ENCODE results near the gene SYT17. TPM values are rescaled to one million over a fixed set of nuclear protein-coding genes. Genes with fewer than 3 reads are reported as not detected.

SYT17 gene
- total and polyA plus RNA-seq, 10 of the 15 experiments (the other 5 are each of a cell fraction or from before 2014, with no cell fraction given), result 3.7 to 12.3 (median 5.0) TPM

- H3K9ac ChIP-seq (ENCODE audit: control insufficient read depth, insufficient read depth, low read length), result no peak overlapping the region
- CTCF ChIA-PET, result interaction anchor here (1.7 kb wide), 1 partner anchor 14 kb away, joined by 5 read pairs; no protein-coding TSS in a partner anchor
- TF ChIP-seq JUNB (IDR thresholded peaks at IDR 0.05) (no peak), HDAC6 (IDR thresholded peaks at IDR 0.05; ENCODE audit: unreplicated experiment) (no peak), CBX3 (IDR thresholded peaks at IDR 0.05; ENCODE audit: borderline replicate concordance, low read depth) (no peak), KLF5 (IDR thresholded peaks at IDR 0.05; ENCODE audit: partially characterized antibody) (no peak), NR2F1 (conservative IDR thresholded peaks at IDR 0.05) (no peak), ZNF384 (IDR thresholded peaks at IDR 0.05; ENCODE audit: borderline replicate concordance, low read depth, low read length) (no peak), IRF5 (IDR thresholded peaks at IDR 0.05; ENCODE audit: borderline replicate concordance) (no peak), CREM (IDR thresholded peaks at IDR 0.05; ENCODE audit: low read depth) (no peak), SUPT20H (IDR thresholded peaks at IDR 0.05; ENCODE audit: borderline replicate concordance, control insufficient read depth, low read depth, low read length) (no peak), PKNOX1 (IDR thresholded peaks at IDR 0.05) (no peak), BCLAF1 (IDR thresholded peaks at IDR 0.05) (no peak), SIN3A (IDR thresholded peaks at IDR 0.05; ENCODE audit: low read depth, low read length) (no peak), DPF2 (IDR thresholded peaks at IDR 0.05) (no peak), SP1 (IDR thresholded peaks at IDR 0.05; ENCODE audit: low read depth, low read length) (no peak), RB1 (IDR thresholded peaks at IDR 0.05; ENCODE audit: borderline replicate concordance) (no peak), TAF1 (IDR thresholded peaks at IDR 0.05; ENCODE audit: borderline replicate concordance, low read depth, low read length) (no peak), PBX3 (IDR thresholded peaks at IDR 0.05; ENCODE audit: insufficient replicate concordance, low read depth, low read length) (no peak), RELA (IDR thresholded peaks at IDR 0.05; ENCODE audit: borderline replicate concordance, partially characterized antibody) (no peak), MEF2A (IDR thresholded peaks at IDR 0.05; ENCODE audit: insufficient read depth, low read depth, low read length) (no peak)
- no peaks in the 10 kb centered on the region for H3K36me3 ChIP-seq (ENCODE audit: control insufficient read depth in 2 of 2, insufficient read depth in 2 of 2, low read length in 1 of 2)
- ATAC-seq, result no peak
- SMC1A ChIA-PET (ENCODE audit: uncharacterized antibody, unreplicated experiment), result interaction anchor here (1.1 to 1.5 kb wide), 2 partner anchors 11 to 29 kb away, joined by 3 to 5 read pairs; no protein-coding TSS in a partner anchor
- no peaks in the 10 kb centered on the region for H4K20me1 ChIP-seq (ENCODE audit: control insufficient read depth, insufficient read depth)
- WGBS (ENCODE audit: insufficient coverage, insufficient replicate concordance, low lambda C conversion rate, missing lambda C conversion rate), result 89% methylated on average over 6 of the region's 6 CpGs
- no peak for DNase-seq (ENCODE audit: low read depth, low spot score)
- RAD21 ChIA-PET (ENCODE audit: unreplicated experiment), result no interaction called here
- no peaks in the 10 kb centered on the region for H3K79me2 ChIP-seq (ENCODE audit: control insufficient read depth, insufficient read depth, low read length)
- no peak overlapping the region for H3K4me3 ChIP-seq
- no peak overlapping the region for H3K27ac ChIP-seq (ENCODE audit: control insufficient read depth, insufficient read depth)
- in situ Hi-C loops (cut with MboI), result no loop called here
- POLR2A ChIA-PET, result no interaction called here
- no TSS peak for BruUV-seq (replicated peaks)
- peaks cover 27% of the 10 kb centered on the region for H3K4me1 ChIP-seq (ENCODE audit: control insufficient read depth, insufficient read depth, low read length)
- no peaks in the 10 kb centered on the region for H3K27me3 ChIP-seq (replicated peaks in 1 of 2; ENCODE audit: control insufficient read depth in 2 of 2, insufficient read depth in 2 of 2, low read length in 1 of 2)
- H3K4me2 ChIP-seq (ENCODE audit: control insufficient read depth, insufficient read depth), result no peak overlapping the region
- H3K9me3 ChIP-seq (replicated peaks; ENCODE audit: control insufficient read depth, insufficient read depth, low read length), result peaks cover 5% of the 10 kb centered on the region; the same call in 2 of the 3 replicates
- intact Hi-C loops (cut with micrococcal nuclease; ENCODE audit: unreplicated experiment), result no loop called here
- no peak overlapping the region for H2AFZ ChIP-seq (ENCODE audit: control insufficient read depth, low read depth, low read length)
- FAIRE-seq, result no peak
These were observed 44.4 kb upstream of the SYT17 start for GRCh38 chr16:19123535-19124178.

Measured in GM12878 (cell line).